Inflammatory macrophage (primary cell): ENCODE measurements around the gene PLOD3.

ENCODE experiments used
- DNase-seq, 2 donors: peaks; one replicate each; pipeline ENCODE4 v3.0.0-alpha.2; 2020 to 2022

Gene PLOD3

DNA sequence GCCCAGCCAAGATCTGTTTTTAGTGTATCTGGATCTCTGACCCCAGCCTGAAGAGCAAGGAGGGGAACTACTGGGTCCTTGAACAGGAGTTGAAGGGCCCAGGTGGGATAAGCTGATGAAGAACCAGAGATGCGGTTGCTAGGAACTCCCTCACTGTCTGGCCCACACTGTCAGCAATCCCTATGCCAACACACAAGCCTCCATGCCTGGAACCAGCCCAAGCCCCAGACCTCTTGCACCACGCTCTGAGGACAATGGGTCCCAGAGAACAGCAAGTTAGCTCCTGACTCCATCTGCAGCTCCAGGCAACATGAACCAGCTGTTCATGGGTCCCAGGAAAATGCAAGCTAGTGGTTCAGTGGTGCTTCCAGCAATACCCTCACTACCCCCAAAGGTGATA, 39.7 kb downstream of the PLOD3 start:
- DNase-seq: no peak

- DNase-seq: no peak
Observed at GRCh38 chr7:101175664-101176063, 41.7 kb downstream of the PLOD3 start.

GRCh38 chr7:101174322-101174854, 43.0 kb downstream of the PLOD3 start:
- DNase-seq: no peak

- peak; percentile 40 to 65 for DNase-seq
Observed at GRCh38 chr7:101173752-101174244, 43.6 kb downstream of the PLOD3 start.

DNA sequence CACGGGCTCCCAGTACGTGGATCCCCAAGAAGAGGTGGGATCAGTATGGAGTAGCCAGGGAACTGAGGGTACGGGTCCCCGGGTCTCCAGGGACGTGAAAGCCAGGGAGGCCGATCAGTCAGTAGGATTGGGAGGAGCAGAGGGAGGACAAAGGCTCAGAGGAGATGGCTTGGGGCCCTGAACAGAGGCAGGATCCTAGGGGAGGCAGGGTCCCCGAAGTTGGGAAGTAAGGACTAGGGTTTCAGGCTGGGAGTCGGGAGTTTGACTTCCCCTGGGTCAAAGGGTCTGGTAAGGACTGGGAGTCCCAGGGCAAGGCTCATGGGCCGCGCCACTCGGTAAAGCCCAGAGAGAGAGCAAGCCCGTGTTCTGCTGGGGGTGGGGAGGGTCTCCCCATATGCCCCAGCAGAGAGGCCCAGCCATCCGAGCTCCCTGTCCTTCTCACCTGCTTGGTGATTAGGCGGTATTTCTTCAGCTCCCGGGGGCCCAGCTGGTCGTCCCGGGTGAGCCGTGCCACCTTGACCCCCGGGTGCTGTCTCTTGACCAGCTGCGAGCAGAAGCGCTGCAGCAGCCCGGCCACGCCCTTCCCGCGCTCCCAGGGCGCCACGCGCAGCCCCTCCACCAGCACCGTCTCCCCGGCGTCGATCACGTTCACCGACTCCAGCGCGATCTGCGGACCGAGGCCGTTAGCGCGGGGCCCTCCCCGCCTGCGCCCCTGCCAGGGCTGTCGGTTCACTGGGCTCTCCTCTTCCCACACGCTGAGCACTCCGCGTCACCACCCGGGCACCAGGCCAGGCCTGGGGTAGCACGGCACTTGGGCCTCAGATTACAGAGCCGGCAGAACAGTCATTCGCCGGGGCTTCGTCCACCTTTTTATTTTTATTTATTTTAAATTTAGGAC, 44.3 kb downstream of the PLOD3 start:
- DNase-seq: peak; percentile 28 to 34

- no peak for DNase-seq
Observed at GRCh38 chr7:101172005-101172853, 45.2 kb downstream of the PLOD3 start.

- no peak for DNase-seq
Observed at GRCh38 chr7:101171442-101171837, 45.9 kb downstream of the PLOD3 start.

DNA sequence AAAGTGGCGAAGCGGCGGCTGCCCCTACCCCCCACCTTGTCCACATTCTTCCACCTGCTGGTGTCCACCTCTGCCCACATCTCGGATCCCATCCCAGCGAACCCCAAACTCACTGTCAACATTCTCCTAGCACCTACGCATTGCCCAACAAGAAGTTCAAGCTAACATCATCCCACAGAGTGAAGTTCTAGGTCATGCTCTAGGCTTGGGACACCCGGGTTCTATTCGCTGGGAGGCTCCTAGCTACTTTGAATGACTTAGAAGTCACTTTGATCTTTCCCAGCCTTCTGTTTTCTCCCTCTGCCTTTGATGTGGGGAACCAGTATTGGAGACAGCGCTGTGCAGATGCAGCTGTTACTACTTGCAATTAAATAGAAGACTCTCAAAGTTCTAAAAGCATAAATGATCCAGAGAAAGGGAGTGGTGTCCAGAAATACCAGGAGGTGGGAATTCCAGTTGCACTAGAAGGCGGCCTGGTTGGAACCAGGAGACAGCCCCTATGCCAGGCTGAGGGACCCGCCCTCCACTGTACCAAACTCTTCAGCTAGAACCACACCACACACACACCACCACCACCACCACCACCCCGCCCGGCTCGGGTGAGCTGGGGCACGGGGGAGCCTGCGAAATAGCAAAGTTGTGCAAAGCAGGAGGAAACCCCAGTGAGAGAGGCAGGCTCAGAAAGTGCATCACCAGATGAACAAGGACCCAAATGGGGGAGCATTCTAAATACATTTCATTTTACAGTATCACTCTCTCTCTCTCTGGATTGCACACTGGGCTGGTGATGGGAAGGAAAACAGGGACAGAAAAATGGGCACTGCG, 46.6 kb downstream of the PLOD3 start:
- peak; percentile 37 to 46 for DNase-seq

DNA sequence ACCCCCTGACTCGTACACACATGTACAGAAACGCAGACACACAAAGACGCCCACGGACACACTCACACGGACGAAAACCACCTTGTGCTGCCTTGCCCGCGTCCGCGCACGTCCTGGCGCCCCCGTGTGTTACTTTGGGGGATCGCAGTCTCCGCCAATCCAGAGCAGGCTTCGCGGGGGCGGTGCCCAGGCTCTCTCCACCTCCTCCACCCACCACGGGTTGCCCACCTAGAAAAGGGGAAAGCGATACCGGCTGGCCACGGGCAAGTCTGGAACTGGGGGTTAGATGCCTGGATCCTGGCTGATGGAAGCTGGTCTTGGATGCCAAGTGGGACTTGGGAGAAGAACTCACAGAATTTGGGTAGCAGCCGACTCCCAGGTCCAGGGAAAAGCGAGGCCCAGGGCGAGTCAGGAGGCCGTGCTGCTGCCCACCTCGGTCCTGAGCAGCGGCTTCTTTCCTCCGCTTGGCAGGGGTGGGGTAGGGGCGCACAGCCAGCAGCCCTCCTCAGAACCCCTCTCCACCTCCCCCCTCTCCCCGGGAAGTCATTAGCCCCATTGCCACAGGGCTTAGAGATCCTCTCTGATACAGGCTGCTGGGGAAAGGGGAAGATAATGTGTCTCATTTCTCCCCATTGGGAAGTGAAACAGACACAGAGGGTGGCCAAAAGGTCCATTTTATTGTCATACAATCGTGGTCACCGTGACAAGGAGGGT, 47.4 kb downstream of the PLOD3 start:
- DNase-seq: peak; percentile 55 to 67

DNA sequence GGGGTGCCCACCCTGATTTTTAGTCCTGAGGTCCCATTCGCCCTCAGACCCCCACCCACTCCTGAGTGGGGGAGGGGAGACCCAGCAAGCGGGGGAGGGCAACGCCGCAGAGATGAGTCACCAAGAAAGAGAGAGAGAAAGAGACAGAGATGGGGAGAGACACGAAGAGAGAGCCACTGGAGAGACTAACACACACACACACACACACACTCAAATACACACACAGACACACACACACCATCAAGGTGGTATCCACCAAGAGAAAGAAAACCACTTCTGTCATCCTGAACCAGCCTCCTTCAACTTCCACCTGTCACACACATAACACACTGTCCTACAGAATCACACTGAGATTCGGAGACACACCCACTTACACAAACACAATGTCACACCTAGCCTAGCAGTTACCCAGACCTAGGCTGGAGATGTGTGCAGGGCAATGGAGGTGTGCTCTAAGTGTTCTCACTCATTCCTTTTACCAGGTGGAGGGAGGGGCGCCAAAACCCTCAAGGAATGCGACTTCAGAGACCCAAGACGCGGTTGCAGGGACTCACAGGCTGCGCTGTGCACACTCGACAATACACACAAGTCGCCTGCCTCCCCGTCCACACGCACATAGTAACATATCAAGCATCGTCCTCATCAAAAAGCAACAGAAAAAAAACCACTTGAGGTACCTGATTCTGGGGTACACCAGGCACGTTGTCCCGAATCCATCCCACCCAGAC, 48.1 kb downstream of the PLOD3 start:
- DNase-seq: no peak

- DNase-seq: no peak
Observed at GRCh38 chr7:101168412-101169049, 48.9 kb downstream of the PLOD3 start.

DNA sequence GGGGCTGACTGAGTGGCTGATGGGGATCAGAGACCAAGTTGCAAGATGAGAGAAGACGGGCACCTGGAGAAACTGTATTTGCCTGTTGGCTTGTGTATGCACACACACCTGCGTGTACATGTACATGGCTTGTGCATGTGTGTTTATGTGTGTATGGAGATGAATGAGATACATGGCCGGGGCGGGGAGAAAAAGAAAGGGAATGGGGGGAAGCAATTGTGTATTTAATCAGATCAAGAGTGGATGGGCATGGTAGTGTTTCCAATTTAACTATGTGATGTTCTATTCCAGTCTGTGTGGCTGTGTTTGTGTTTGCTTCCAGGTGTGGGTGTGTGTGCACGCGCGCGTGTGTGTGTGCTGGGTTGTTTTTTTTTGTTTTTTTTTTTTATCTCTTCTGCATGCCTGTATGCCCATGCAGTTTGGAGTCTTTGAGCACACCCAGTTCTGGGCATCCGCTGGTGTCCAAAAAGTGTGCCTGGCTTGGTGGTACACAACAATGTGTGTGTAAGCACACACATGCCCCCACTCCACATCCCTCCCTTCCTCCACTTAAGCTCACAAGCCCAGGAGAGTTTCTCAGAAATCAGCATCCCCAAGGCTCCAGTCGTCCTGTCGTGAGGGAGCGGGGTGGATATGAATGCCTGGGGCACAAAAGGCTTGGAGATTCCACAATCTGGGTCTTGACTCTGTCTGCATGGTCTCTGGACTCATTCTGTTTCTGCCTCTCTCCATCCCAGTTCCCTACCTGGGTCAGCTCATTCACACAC, 49.6 kb downstream of the PLOD3 start:
- DNase-seq: no peak

DNA sequence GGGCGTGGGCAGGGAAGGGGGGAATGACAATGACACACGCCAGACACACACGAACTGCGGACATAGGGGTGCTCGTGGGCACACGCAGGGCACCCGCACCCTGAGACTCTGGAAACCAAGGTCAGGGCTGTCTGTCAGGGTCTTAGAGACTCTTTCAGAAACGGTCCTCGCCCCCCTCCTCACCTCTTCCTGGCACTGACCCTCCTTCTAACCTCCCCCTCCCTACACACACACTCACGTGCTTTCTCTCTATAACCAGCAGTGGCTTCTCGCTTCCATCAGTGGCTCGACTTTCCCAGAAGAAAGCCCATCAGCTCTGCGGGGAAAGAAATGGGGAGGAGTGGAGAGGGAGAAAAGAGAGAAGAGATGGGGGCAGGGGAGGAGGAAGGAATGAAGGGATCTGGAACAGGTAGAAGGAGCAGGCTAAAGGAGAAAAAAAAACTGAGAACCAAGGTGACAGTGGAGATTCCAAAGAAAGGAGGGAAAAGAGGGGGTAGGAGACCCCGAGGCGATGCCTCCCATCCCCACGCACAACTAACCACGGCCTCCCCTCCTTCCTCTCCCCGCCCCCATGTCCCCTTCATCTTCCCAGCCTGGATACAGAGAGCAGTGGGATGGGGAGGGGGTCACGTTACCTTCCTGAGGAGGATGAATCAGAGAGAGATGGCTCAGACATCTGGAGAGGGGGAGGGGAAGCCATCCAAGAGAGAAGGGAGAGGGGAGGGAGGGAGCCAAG, 50.3 kb downstream of the PLOD3 start:
- DNase-seq: no peak

DNA sequence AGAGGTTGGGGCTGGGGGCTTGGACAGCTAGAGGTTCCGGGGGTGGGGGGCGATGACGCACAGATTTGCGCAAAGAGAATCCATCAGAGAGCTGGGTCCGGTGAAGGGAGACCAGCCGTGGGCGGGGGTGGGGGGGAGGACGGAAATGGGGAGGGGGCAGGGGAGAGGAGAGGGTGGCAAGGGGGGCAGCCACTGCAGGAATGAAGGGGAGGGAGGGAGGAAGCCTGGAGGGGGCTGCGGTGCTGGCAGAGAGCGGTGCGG, 50.8 kb downstream of the PLOD3 start:
- no peak for DNase-seq

GRCh38 chr7:101165958-101166647, 51.3 kb downstream of the PLOD3 start:
- DNase-seq: no peak

DNA sequence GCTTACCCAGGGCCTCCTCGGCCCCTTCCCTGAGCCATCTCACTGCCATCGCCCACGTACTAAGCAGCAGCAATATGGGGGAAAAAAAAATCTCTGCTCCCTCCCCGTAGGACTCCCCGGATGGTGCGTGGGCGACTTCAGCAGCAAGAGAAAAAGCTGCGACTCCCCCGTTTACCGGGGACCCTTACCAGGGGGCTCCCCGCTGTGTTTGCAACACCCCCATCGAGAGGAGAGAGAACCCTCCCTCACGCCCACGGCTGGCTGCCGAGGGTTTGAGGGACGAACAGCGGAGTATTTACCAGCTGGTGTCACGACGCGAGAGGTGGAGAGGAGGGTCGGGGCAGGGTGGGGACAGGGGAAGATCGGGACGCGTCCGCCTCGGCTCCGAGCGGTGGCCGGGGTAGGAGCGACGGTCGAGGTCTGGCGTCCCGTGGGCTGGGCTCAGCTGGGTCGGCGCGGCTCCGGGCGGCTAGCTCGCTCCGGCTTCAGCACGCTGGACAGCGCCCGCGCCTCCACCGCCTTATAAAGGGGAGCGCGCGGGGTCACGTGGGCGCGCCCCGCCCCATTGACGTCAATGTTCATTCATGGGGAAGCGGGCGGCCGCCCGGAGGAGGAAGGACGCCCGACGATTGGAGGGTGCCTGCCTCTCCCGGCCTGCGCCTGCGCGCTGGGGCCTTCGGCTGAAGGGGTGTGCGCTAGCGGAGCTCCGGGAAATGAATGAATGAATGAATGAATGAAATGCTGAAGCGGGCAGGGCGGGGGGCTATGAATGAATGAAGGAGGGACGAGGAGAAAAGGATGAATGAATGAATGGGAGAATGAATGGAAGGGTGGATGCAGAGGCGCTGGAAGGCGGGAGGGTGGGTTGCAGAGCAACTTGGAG, 52.1 kb downstream of the PLOD3 start, which contains the start of gene VGF:
Gene VGF (minus strand): TSS at position 495 of the 883 bp plus-strand sequence. CDS start 726 bp downstream, outside the sequence.
- peak; percentile 96 to 98 for DNase-seq
